Activated CD4-positive, alpha-beta memory T cell treated with anti-CD3 and anti-CD28 coated beads for 36 hours (primary cell): ENCODE results near the gene TSPAN5. TPM values are rescaled to one million over a fixed set of nuclear protein-coding genes. Genes with fewer than 3 reads are reported as not detected.
"Not testable (repeated sequence)": the region's sequence is repeated elsewhere in the genome, so short reads cannot be mapped to it uniquely, and the experiment has no call there.

ENCODE experiments used
- CTCF ChIA-PET: fragments of 350-600 bp; sonication (Branson Sonifier 250); formaldehyde crosslinking; loops from one replicate; lab custom pipeline; 2021; ENCODE audit warnings: antibody characterized with exemption, inconsistent platforms; lab: Charles Lee
- POLR2A ChIA-PET: fragments of 350-600 bp; sonication (Branson Sonifier 250); formaldehyde crosslinking; loops from one replicate; lab custom pipeline; 2021; ENCODE audit warnings: antibody characterized with exemption; lab: Charles Lee
- DNase-seq: peaks from one replicate; pipeline ENCODE4 v3.0.0-alpha.2; 2020
- H3K27ac Mint-ChIP-seq: one replicate; pipeline ENCODE4 v1.8.0; 2021; ENCODE audit warnings: mixed read lengths
- H3K27me3 Mint-ChIP-seq: one replicate; pipeline ENCODE4 v1.8.0; 2021; ENCODE audit warnings: mixed read lengths
- H3K36me3 Mint-ChIP-seq: one replicate; pipeline ENCODE4 v1.8.0; 2021; ENCODE audit warnings: mixed read lengths
- H3K4me1 Mint-ChIP-seq: one replicate; pipeline ENCODE4 v1.8.0; 2021; ENCODE audit warnings: low read depth, mixed read lengths
- H3K4me3 Mint-ChIP-seq: one replicate; pipeline ENCODE4 v1.8.0; 2021; ENCODE audit warnings: mild to moderate bottlenecking, mixed read lengths
- H3K9me3 Mint-ChIP-seq: one replicate; pipeline ENCODE4 v1.8.0; 2021; ENCODE audit warnings: mixed read lengths
- intact Hi-C: fragments of 100-400 bp; cut with micrococcal nuclease; formaldehyde crosslinking; loops from one replicate; pipeline ENCODE4 v1.15.1; 2023
- total RNA-seq, 2 experiments: library from RNA; stranded (reverse); gene quantifications; one replicate each; pipeline ENCODE4 v1.2.3, GENCODE V29; 2021

Gene TSPAN5
- 10 to 100 TPM; 19.2 to 20.4 TPM for total RNA-seq

DNA sequence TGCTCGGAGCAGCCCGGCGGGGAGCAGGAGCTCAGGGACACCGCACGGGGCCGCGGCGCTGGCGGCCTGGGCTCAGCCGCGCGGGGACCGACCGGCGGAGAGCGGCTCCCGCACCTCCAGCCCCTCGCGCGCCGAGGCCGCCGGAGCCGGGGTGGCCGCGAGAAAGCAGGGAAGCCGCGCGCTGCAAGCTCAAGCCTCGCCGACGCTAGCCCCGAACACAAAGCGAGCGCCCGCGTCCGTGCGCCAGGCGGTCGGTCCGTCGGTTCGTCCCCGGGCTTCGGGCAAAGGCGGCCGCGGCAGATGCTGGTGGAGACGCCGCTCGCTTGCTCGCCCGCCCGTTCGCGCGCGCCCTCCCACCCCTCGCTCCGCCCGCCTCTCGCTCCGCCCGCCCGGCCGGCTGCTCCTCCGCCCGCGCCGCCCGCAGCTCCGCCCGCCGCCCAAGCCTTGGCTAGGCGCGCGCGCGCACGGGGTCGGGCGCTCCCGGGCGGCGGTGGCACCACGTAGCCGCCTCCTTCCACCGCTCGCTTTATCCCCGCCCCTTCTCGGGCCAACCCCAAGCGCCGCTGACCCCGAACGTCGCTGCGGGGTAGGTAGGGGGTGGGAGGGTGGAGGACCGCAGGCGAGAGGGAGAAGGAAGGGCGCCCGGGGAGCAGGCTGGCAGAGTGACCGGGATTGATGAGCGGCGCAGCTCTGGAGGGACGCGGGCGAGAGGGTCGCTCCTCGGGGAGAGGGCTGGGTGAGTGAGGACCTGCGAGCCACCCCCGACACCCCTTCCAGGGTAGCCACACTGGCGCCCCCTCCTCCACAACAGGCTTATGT lies at the start of gene TSPAN5:
TSPAN5 (minus strand) TSS at position 325 of the 819 bp plus-strand sequence.
- DNase-seq, result peak; percentile 87
- peak within 1 kb of the TSS; percentile 79 for H3K27ac Mint-ChIP-seq
- no peaks in the 10 kb centered on the region for H3K27me3 Mint-ChIP-seq
- intact Hi-C loops, result loop anchor here (1.0 to 10.0 kb wide), 6 partner anchors 54 to 1286 kb away; partner anchors contain the start of genes DNAJB14, STPG2 and TRMT10A
- H3K36me3 Mint-ChIP-seq, result peaks cover 5% of the 10 kb centered on the region
- CTCF ChIA-PET, result interaction anchor here (0.6 to 3.3 kb wide), 9 partner anchors 10 to 398 kb away, joined by 3 to 20 read pairs (median 4); no protein-coding TSS in a partner anchor
- H3K4me1 Mint-ChIP-seq, result peaks cover 78% of the 10 kb centered on the region
- POLR2A ChIA-PET, result interaction anchor here (0.7 to 3.6 kb wide), 12 partner anchors 17 to 398 kb away, joined by 3 to 20 read pairs (median 4); partner anchors contain the start of genes EIF4E and METAP1
- no peaks in the 10 kb centered on the region for H3K9me3 Mint-ChIP-seq
- peak within 1 kb of the TSS; percentile 87 for H3K4me3 Mint-ChIP-seq

DNA sequence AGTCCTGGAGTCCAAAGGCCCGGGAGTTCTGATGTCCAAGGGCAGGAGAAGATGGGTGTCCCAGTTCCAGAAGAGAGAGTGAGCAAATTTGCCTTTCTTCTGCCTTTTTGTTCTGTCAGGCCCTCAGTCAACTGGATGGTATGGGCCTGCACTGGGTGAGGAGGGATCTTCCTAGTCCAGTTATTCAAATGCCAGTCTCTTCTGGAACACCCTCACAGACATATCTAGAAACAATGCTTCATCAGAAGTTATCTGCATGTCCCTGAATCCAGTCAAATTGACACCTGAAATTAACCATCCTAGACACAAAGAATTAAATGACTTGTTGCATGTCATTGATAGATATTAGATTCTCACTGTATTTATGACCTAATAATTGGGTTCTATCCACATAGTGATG lies 48.5 kb upstream of the TSPAN5 start:
- peak overlapping the region; percentile 69 for H3K27ac Mint-ChIP-seq

DNA sequence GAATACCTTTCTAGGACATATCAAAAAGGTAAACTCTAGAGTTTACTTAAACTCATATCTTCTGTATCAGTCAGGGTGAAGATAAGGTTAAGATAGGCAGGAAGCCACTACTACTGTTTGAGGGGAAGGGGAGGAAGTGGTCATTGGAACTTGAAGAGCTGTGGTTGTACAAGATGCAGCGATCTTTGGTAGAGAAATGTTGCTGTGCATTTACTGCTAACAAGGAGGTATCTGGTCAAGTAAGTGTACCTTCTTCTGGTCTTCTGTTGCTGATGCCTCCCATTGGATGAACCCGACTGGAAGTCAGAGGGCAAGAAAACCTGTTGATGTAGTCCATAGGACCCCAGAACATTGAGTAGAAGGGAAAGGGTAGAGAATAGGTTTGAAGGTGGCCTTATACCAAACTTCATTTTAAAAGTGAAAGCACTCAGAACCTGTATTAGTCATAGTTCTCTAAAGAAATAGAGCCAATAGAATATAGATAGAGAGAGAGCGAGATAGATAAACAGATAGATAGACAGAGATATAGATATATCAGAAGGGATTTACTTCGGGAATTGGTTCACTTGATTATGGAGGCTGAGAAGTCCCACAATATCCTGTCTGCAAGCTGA lies 47.9 kb upstream of the TSPAN5 start:
- H3K4me3 Mint-ChIP-seq, result peak overlapping the region; percentile 51
- peaks cover 18% of the 10 kb centered on the region for H3K36me3 Mint-ChIP-seq
- H3K4me1 Mint-ChIP-seq, result peaks cover 26% of the 10 kb centered on the region
- CTCF ChIA-PET, result no interaction called here
- H3K27me3 Mint-ChIP-seq, result no peaks in the 10 kb centered on the region
- DNase-seq, result peak; percentile 34
- peaks cover 34% of the 10 kb centered on the region for H3K9me3 Mint-ChIP-seq
- intact Hi-C loops, result loop anchor here (1.0 to 5.0 kb wide), 3 partner anchors 17 to 104 kb away; no protein-coding TSS in a partner anchor
- peak overlapping the region; percentile 69 for H3K27ac Mint-ChIP-seq
- POLR2A ChIA-PET, result no interaction called here

More for the DNA sequence above, 48.5 kb upstream of the TSPAN5 start:
- peaks cover 34% of the 10 kb centered on the region for H3K9me3 Mint-ChIP-seq
- ChIA-PET CTCF (no interaction called here), POLR2A (no interaction called here)
- no peaks in the 10 kb centered on the region for H3K27me3 Mint-ChIP-seq
- H3K4me1 Mint-ChIP-seq, result peaks cover 26% of the 10 kb centered on the region
- no peak overlapping the region for H3K4me3 Mint-ChIP-seq
- H3K36me3 Mint-ChIP-seq, result peaks cover 18% of the 10 kb centered on the region
- DNase-seq, result no peak
- intact Hi-C loops, result loop anchor here (1.0 to 5.0 kb wide), 3 partner anchors 18 to 105 kb away; no protein-coding TSS in a partner anchor

DNA sequence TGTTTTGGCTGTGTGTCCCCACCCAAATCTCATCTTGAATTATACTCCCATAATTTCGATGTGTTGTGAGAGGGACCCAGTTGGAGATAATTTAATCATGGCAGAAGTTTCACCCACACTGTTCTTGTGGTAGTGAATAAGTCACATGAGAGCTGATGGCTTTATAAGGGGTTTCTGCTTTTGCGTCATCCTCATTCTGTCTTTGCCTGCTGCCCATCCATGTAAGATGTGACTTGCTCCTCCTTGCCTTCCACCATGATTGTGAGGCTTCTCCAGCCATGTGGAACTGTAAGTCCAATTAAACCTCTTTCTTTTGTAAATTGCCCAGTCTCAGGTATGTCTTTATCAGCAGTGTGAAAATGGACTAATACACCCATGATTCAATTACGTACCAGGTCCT lies 47.2 kb upstream of the TSPAN5 start:
- peak overlapping the region; percentile 51 for H3K4me3 Mint-ChIP-seq
- peak overlapping the region; percentile 69 for H3K27ac Mint-ChIP-seq
- CTCF ChIA-PET, DNase-seq, H3K27me3 Mint-ChIP-seq, POLR2A ChIA-PET: not testable (repeated sequence)
- H3K36me3 Mint-ChIP-seq, result peaks cover 18% of the 10 kb centered on the region
- intact Hi-C loops, result loop anchor here (5.0 kb wide), 1 partner anchor 103 kb away; no protein-coding TSS in a partner anchor
- H3K9me3 Mint-ChIP-seq, result peaks cover 34% of the 10 kb centered on the region
- peaks cover 26% of the 10 kb centered on the region for H3K4me1 Mint-ChIP-seq

DNA sequence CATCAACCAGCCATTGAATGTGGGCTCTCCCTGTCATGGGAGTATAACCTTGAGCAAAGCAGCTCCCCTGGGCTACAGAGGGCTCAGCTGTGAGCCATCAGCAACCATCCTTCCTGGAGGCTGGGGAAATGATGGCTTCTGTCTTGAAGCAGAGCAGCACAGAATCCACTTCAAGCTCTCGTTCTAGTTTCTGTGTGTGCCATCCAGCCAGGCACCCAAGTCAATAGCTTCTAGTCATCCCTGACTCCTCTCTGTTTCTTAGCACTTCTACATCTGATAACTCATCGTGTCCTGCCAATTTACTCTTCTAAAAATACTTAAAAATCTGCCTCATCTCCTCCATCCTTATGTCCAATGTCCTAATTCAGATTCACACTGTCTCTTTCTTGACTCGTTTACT lies 42.2 kb upstream of the TSPAN5 start:
- Mint-ChIP-seq H3K4me1 (peaks cover 8% of the 10 kb centered on the region), H3K9me3 (peaks cover 39% of the 10 kb centered on the region), H3K36me3 (peaks cover 12% of the 10 kb centered on the region), H3K4me3 (no peak overlapping the region), H3K27me3 (no peaks in the 10 kb centered on the region), H3K27ac (no peak overlapping the region)
- CTCF ChIA-PET, result no interaction called here
- intact Hi-C loops, result no loop called here
- DNase-seq, result no peak
- POLR2A ChIA-PET, result no interaction called here

DNA sequence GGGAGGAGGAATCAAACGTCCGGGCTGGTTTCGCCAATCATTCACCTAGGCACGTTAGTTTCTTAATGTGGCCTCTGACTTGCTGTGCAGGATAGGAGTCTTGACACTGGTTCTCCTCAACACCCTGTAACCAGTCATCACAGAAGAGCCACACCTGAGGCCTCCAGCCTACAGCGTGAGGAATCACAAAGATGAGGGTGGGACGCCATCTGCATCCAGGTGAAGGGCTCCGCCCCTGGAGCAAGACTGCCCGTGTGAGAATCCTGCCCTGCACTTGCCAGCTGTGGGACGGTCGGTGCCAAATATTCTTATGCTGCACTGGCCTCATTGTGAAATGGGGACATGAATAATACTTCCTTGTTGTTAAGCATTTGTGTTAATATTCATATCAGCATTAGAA lies 35.7 kb upstream of the TSPAN5 start:
- Mint-ChIP-seq H3K4me1 (peaks cover 15% of the 10 kb centered on the region), H3K27ac (no peak overlapping the region), H3K36me3 (no peaks in the 10 kb centered on the region), H3K4me3 (no peak overlapping the region), H3K9me3 (peaks cover 18% of the 10 kb centered on the region), H3K27me3 (no peaks in the 10 kb centered on the region)
- POLR2A ChIA-PET, result no interaction called here
- intact Hi-C loops, result no loop called here
- DNase-seq, result no peak
- CTCF ChIA-PET, result no interaction called here

DNA sequence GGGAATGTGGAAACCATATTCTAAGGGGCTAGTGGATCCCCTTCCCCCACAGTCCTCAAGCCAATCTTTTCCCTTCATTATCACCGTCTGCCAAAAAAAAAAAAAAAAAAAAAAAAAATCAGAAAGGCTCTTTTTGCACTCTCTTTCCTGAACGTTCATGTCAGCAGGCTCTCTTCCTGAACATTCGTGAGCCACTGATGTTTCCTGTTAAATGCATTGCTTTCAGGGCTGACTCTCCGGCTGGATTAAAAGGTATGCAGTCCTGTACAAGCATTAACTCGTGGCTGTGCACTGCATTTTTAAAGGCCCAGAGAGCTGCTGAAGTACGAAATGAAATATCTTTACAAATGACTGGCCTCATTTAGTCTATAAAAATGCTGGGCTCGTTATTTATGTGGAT lies 34.0 kb upstream of the TSPAN5 start:
- no peak overlapping the region for H3K4me3 Mint-ChIP-seq
- H3K36me3 Mint-ChIP-seq, result no peaks in the 10 kb centered on the region
- ChIA-PET CTCF (no interaction called here), POLR2A (no interaction called here)
- intact Hi-C loops, result no loop called here
- H3K9me3 Mint-ChIP-seq, result peaks cover 8% of the 10 kb centered on the region
- H3K27me3 Mint-ChIP-seq, result no peaks in the 10 kb centered on the region
- peaks cover 31% of the 10 kb centered on the region for H3K4me1 Mint-ChIP-seq
- no peak for DNase-seq
- no peak overlapping the region for H3K27ac Mint-ChIP-seq

DNA sequence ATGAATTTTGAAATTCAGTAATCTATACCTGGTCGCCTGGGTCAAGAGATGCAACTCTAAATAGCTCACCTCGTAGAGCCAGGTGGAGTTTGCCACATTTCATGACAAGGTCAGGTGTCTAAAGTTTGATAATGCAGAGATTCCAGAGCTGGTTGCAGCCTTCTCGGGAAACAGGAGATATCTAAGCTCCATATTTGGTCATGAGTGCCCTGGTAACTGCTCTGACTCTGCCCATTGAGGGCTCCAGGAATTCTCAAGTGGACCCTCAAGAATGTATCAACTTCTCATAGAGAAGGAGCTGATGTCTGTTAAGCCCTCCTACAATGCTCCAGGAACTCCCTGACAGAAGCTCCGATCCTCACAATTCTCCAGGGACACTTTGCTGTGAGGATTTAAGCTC lies 33.2 kb upstream of the TSPAN5 start:
- no peak overlapping the region for H3K27ac Mint-ChIP-seq
- POLR2A ChIA-PET, result no interaction called here
- peaks cover under 1% of the 10 kb centered on the region for H3K9me3 Mint-ChIP-seq
- CTCF ChIA-PET, result no interaction called here
- no peaks in the 10 kb centered on the region for H3K36me3 Mint-ChIP-seq
- peaks cover 38% of the 10 kb centered on the region for H3K4me1 Mint-ChIP-seq
- no peaks in the 10 kb centered on the region for H3K27me3 Mint-ChIP-seq
- H3K4me3 Mint-ChIP-seq, result no peak overlapping the region
- intact Hi-C loops, result no loop called here
- DNase-seq, result no peak

DNA sequence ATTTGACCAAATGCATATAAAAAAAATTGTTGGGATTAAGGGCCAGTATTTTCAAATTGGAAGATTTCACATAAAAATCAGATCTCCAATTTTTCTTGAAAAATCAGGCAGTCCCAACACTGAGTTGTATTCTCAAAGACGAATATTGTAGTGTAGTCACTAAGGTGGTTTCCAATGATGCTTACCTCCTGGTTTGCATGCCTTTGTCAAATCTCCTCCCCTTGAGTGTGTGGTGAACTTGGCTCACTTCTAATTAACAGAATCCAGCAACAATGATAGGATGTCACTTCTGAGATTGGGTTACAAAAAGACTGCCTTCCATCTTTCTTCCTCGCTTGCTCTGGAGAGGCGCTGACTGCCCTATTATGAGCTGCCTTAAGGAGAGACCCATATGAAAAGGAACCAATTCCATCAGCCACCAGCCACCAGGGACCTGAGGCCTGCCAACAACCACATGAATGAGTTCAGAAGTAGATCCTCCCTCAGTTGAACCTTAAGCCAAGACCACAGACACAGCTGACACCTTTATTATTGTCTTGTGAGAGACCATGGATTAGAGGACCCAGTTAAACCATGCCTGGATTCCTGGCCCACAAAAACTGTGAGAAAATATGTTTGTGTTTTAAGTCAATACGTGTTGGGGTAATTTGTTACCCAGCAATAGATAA lies 31.2 kb upstream of the TSPAN5 start:
- intact Hi-C loops, result loop anchor here (1.0 to 2.0 kb wide), 3 partner anchors 17 to 239 kb away; partner anchors contain the start of gene EIF4E
- no peak for DNase-seq
- Mint-ChIP-seq H3K27me3 (no peaks in the 10 kb centered on the region), H3K9me3 (no peaks in the 10 kb centered on the region), H3K4me3 (no peak overlapping the region), H3K27ac (peak overlapping the region; percentile 72), H3K36me3 (no peaks in the 10 kb centered on the region), H3K4me1 (peaks cover 45% of the 10 kb centered on the region)
- POLR2A ChIA-PET, result interaction anchor here (0.7 to 2.2 kb wide), 5 partner anchors 26 to 239 kb away, joined by 3 to 12 read pairs (median 6); partner anchors contain the start of genes EIF4E and TSPAN5
- CTCF ChIA-PET, result interaction anchor here (1.1 to 3.3 kb wide), 2 partner anchors 222 to 239 kb away, joined by 3 to 15 read pairs; partner anchors contain the start of gene EIF4E

DNA sequence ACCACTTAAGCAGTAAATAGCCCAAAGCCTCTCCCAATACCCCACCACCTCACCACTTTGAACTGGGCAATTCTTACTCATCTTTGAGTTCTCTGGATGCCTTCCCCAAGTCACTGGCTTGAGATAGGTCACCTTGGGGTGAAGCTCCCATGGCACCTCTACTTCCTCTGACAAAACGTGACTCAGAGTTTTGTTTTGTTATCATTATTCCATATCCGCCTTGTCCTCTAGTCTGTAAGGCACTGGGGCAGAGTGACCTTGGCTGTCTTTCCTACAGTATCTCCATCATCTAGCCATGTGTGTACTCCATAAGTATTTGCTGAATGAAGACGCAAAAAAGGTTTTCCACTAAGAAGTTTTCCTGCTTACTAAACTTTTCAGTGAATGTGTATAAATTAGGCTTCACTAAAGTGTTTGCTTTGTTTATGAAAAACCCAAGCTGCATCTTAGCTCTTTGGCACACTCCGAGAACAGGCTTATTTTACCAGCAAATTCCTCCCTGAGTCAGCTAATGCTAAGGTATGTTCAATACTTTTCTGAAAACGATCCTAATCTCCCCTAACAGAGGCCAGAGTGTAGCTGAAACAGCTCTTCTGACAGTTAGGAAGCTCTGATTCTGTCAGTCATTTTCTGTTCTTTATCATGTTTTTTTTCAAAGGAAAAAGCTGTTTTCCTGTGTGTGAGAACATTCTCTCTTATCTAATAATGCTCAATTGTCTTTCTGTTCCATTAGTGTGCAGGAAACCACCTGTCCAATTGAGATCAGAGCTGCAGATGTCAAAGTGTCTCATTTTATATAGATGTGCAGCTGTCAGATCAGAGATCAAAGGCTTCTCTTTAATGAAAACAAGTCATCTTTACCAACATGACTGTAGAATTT lies 30.2 kb upstream of the TSPAN5 start:
- POLR2A ChIA-PET, result interaction anchor here (0.7 to 2.2 kb wide), 5 partner anchors 25 to 240 kb away, joined by 3 to 12 read pairs (median 6); partner anchors contain the start of genes EIF4E and TSPAN5
- peak; percentile 63 for DNase-seq
- no peaks in the 10 kb centered on the region for H3K36me3 Mint-ChIP-seq
- no peaks in the 10 kb centered on the region for H3K27me3 Mint-ChIP-seq
- no peaks in the 10 kb centered on the region for H3K9me3 Mint-ChIP-seq
- CTCF ChIA-PET, result interaction anchor here (0.6 to 3.3 kb wide), 6 partner anchors 9 to 368 kb away, joined by 3 to 15 read pairs (median 4); partner anchors contain the start of genes EIF4E and TSPAN5
- H3K4me1 Mint-ChIP-seq, result peaks cover 45% of the 10 kb centered on the region
- intact Hi-C loops, result loop anchor here (1.0 to 2.0 kb wide), 6 partner anchors 18 to 240 kb away; partner anchors contain the start of gene EIF4E
- H3K4me3 Mint-ChIP-seq, result no peak overlapping the region
- peak overlapping the region; percentile 72 for H3K27ac Mint-ChIP-seq
